Measurements from ENCODE around the gene SEMA5A. TPM values are rescaled to one million over a fixed set of nuclear protein-coding genes. Genes with fewer than 3 reads are reported as not detected.

Gene SEMA5A
- total RNA-seq, 1 experiment from 2014 or later = 9.3 TPM

- TF ChIP-seq ETV6 (CRISPR knock-in tag; IDR thresholded peaks at IDR 0.05) (no peak), ZSCAN18 (CRISPR knock-in tag; IDR thresholded peaks at IDR 0.05) (no peak), ZBTB43 (CRISPR knock-in tag; IDR thresholded peaks at IDR 0.05) (no peak), NR1H2 (CRISPR knock-in tag; IDR thresholded peaks at IDR 0.05) (no peak), ESRRA (CRISPR knock-in tag; IDR thresholded peaks at IDR 0.05; ENCODE audit: borderline replicate concordance) (no peak), FOXP1 (CRISPR knock-in tag; IDR thresholded peaks at IDR 0.05; ENCODE audit: borderline replicate concordance) (no peak), ZNF121 (CRISPR knock-in tag; IDR thresholded peaks at IDR 0.05) (no peak), MYBL2 (CRISPR knock-in tag; IDR thresholded peaks at IDR 0.05) (no peak)
- TF ChIP-seq, protein P1, sequence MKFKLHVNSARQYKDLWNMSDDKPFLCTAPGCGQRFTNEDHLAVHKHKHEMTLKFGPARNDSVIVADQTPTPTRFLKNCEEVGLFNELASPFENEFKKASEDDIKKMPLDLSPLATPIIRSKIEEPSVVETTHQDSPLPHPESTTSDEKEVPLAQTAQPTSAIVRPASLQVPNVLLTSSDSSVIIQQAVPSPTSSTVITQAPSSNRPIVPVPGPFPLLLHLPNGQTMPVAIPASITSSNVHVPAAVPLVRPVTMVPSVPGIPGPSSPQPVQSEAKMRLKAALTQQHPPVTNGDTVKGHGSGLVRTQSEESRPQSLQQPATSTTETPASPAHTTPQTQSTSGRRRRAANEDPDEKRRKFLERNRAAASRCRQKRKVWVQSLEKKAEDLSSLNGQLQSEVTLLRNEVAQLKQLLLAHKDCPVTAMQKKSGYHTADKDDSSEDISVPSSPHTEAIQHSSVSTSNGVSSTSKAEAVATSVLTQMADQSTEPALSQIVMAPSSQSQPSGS (CRISPR knock-in tag; IDR thresholded peaks at IDR 0.05; ENCODE audit: borderline replicate concordance, low read depth) = no peak
- TF ChIP-seq, protein P2, sequence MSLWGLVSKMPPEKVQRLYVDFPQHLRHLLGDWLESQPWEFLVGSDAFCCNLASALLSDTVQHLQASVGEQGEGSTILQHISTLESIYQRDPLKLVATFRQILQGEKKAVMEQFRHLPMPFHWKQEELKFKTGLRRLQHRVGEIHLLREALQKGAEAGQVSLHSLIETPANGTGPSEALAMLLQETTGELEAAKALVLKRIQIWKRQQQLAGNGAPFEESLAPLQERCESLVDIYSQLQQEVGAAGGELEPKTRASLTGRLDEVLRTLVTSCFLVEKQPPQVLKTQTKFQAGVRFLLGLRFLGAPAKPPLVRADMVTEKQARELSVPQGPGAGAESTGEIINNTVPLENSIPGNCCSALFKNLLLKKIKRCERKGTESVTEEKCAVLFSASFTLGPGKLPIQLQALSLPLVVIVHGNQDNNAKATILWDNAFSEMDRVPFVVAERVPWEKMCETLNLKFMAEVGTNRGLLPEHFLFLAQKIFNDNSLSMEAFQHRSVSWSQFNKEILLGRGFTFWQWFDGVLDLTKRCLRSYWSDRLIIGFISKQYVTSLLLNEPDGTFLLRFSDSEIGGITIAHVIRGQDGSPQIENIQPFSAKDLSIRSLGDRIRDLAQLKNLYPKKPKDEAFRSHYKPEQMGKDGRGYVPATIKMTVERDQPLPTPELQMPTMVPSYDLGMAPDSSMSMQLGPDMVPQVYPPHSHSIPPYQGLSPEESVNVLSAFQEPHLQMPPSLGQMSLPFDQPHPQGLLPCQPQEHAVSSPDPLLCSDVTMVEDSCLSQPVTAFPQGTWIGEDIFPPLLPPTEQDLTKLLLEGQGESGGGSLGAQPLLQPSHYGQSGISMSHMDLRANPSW (CRISPR knock-in tag; conservative IDR thresholded peaks at IDR 0.05; ENCODE audit: low read depth) = no peak
- TF ChIP-seq, protein P3, sequence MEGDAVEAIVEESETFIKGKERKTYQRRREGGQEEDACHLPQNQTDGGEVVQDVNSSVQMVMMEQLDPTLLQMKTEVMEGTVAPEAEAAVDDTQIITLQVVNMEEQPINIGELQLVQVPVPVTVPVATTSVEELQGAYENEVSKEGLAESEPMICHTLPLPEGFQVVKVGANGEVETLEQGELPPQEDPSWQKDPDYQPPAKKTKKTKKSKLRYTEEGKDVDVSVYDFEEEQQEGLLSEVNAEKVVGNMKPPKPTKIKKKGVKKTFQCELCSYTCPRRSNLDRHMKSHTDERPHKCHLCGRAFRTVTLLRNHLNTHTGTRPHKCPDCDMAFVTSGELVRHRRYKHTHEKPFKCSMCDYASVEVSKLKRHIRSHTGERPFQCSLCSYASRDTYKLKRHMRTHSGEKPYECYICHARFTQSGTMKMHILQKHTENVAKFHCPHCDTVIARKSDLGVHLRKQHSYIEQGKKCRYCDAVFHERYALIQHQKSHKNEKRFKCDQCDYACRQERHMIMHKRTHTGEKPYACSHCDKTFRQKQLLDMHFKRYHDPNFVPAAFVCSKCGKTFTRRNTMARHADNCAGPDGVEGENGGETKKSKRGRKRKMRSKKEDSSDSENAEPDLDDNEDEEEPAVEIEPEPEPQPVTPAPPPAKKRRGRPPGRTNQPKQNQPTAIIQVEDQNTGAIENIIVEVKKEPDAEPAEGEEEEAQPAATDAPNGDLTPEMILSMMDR (IDR thresholded peaks at IDR 0.05) = no peak
- ChIA-PET CTCF (no interaction called here), POLR2A (no interaction called here)
- DNase-seq (ENCODE audit: low spot score) (no peak), ATAC-seq (no peak)
- Mint-ChIP-seq H3K4me3 (no peak overlapping the region), H3K9me3 (peaks cover 10% of the 10 kb centered on the region), H3K27ac (no peak overlapping the region), H3K27me3 (ENCODE audit: low read depth) (no peaks in the 10 kb centered on the region), H3K4me1 (no peaks in the 10 kb centered on the region), H3K36me3 (peaks cover 5% of the 10 kb centered on the region)
Observed at GRCh38 chr5:9063615-9064245, 482.1 kb downstream of the SEMA5A start.

- TF ChIP-seq NFATC4 (CRISPR knock-in tag; IDR thresholded peaks at IDR 0.05) (no peak), RELA (CRISPR knock-in tag; IDR thresholded peaks at IDR 0.05; ENCODE audit: borderline replicate concordance) (no peak), ZNF423 (CRISPR knock-in tag; IDR thresholded peaks at IDR 0.05) (no peak)
- Mint-ChIP-seq H3K27me3 (ENCODE audit: low read depth) (no peaks in the 10 kb centered on the region), H3K36me3 (peaks cover 5% of the 10 kb centered on the region), H3K9me3 (peaks cover 10% of the 10 kb centered on the region), H3K4me3 (no peak overlapping the region), H3K27ac (no peak overlapping the region), H3K4me1 (no peaks in the 10 kb centered on the region)
- POLR2A ChIA-PET = no interaction called here
- ATAC-seq (no peak), DNase-seq (ENCODE audit: low spot score) (no peak)
- CTCF ChIA-PET = no interaction called here
Observed at GRCh38 chr5:9062873-9063272, 483.0 kb downstream of the SEMA5A start.

All from WTC11 (cell line).